Natural killer cell (primary cell): Measurements from ENCODE around the gene INPP5F. TPM values are rescaled to one million over a fixed set of nuclear protein-coding genes. Genes with fewer than 3 reads are reported as not detected.
A peak's percentile ranks its signal among the peaks of the same experiment; 100 is the strongest.

Experiments
- ATAC-seq, 3 donors: fragments of 150-1000 bp in 2 of 3; fragments of 200-7000 bp in 1 of 3; cut with Tn5 transposase; 1 replicate in 1 of 3; 2 replicates in 2 of 3; pipeline ENCODE4 v1.10.0; 2021; ENCODE audit warnings: mild to moderate bottlenecking in 2 of 3, moderate library complexity in 2 of 3
- DNase-seq, 2 donors: peaks; one replicate each; pipeline versions ENCODE4 v3.0.0 to v3.0.0-alpha.2; 2013 to 2021; ENCODE audit warnings: mixed read lengths in 1 of 2
- H3K27ac ChIP-seq: one replicate; pipeline ENCODE4 v1.5.1; 2013; ENCODE audit warnings: mild to moderate bottlenecking, low read length
- H3K27me3 ChIP-seq: one replicate; pipeline ENCODE4 v1.6.1; 2013; ENCODE audit warnings: low read length; ENCODE audit not compliant: control insufficient read depth, insufficient read depth
- H3K36me3 ChIP-seq: one replicate; pipeline ENCODE4 v1.6.1; 2013; ENCODE audit warnings: low read length; ENCODE audit not compliant: control insufficient read depth, insufficient read depth
- H3K4me1 ChIP-seq: one replicate; pipeline ENCODE4 v1.6.1; 2013; ENCODE audit warnings: low read length; ENCODE audit not compliant: control insufficient read depth, insufficient read depth
- H3K4me3 ChIP-seq: one replicate; pipeline ENCODE4 v1.5.1; 2013; ENCODE audit warnings: low read length
- H3K9me3 ChIP-seq: one replicate; pipeline ENCODE4 v1.6.1; 2013; ENCODE audit warnings: low read length; ENCODE audit not compliant: control insufficient read depth, insufficient read depth
- H3K27ac Mint-ChIP-seq, 2 donors: one replicate each; pipeline ENCODE4 v1.8.0; 2022; ENCODE audit warnings: mild to moderate bottlenecking in 2 of 2, mixed read lengths in 2 of 2, moderate library complexity in 1 of 2
- H3K27me3 Mint-ChIP-seq, 2 donors: one replicate each; pipeline ENCODE4 v1.8.0; 2022; ENCODE audit warnings: low read depth in 2 of 2, mixed read lengths in 2 of 2
- H3K36me3 Mint-ChIP-seq: one replicate; pipeline ENCODE4 v1.8.0; 2022; ENCODE audit warnings: mixed read lengths
- H3K4me1 Mint-ChIP-seq, 2 donors: one replicate each; pipeline ENCODE4 v1.8.0; 2022; ENCODE audit warnings: mixed read lengths in 2 of 2
- H3K4me3 Mint-ChIP-seq: one replicate; pipeline ENCODE4 v1.8.0; 2022; ENCODE audit warnings: mild to moderate bottlenecking, moderate library complexity, mixed read lengths
- H3K9me3 Mint-ChIP-seq, 2 donors: one replicate each; pipeline ENCODE4 v1.8.0; 2022; ENCODE audit warnings: mixed read lengths in 2 of 2
- CTCF ChIP-seq: fragments of 200-600 bp; IDR thresholded peaks from one replicate; pipeline ENCODE4 v1.8.0; 2022; ENCODE audit warnings: antibody characterized with exemption
- whole genome bisulfite sequencing: methylation state at CpG from one replicate; pipeline ENCODE4 v1.1.7; 2013; ENCODE audit warnings: missing lambda C conversion rate; ENCODE audit not compliant: insufficient coverage; 5-methylcytosine and 5-hydroxymethylcytosine counted together
- intact Hi-C: fragments of 100-400 bp; cut with micrococcal nuclease; formaldehyde crosslinking; loops from one replicate; pipeline ENCODE4 v1.14.2; 2022
- total RNA-seq, 4 donors: library from RNA; stranded (reverse); fragments of 120-200 nt in 1 of 4; gene quantifications; one replicate each; pipeline versions ENCODE4 v1.2.3 to v1.2.4, GENCODE V29; 2013 to 2022

Gene INPP5F
- total RNA-seq, 3 donors from 2014 or later (not counting 1 experiment from before 2014, with no cell fraction given), result 12.8 to 18.2 (median 15.8) TPM

GRCh38 chr10:119824299-119824698, 98.4 kb downstream of the INPP5F start:
- peaks cover 34% of the 10 kb centered on the region for H3K36me3 ChIP-seq
- H3K27me3 ChIP-seq, result no peaks in the 10 kb centered on the region
- H3K4me3 ChIP-seq, result no peak overlapping the region
- Mint-ChIP-seq H3K9me3 (no peaks in the 10 kb centered on the region), H3K36me3 (peaks cover 12% of the 10 kb centered on the region), H3K27me3 (no peaks in the 10 kb centered on the region), H3K4me1 (no peaks in the 10 kb centered on the region), H3K4me3 (no peak overlapping the region), H3K27ac (no peak overlapping the region)
- DNase-seq, result no peak
- H3K27ac ChIP-seq, result no peak overlapping the region
- intact Hi-C loops, result no loop called here
- ATAC-seq, result no peak
- no peak for TF ChIP-seq CTCF
- no peaks in the 10 kb centered on the region for H3K9me3 ChIP-seq
- 58% methylated on average over 3 of the region's 3 CpGs for WGBS
- no peaks in the 10 kb centered on the region for H3K4me1 ChIP-seq

- TF ChIP-seq CTCF, result no peak
- peaks cover 52% of the 10 kb centered on the region for H3K36me3 ChIP-seq
- Mint-ChIP-seq H3K27ac (peak overlapping the region in 1 of 2 donors; percentile 27), H3K36me3 (peaks cover 30% of the 10 kb centered on the region), H3K9me3 (no peaks in the 10 kb centered on the region), H3K27me3 (no peaks in the 10 kb centered on the region), H3K4me3 (no peak overlapping the region), H3K4me1 (no peaks in the 10 kb centered on the region)
- DNase-seq (no peak), ATAC-seq (no peak)
- H3K9me3 ChIP-seq, result no peaks in the 10 kb centered on the region
- intact Hi-C loops, result no loop called here
- no peak overlapping the region for H3K27ac ChIP-seq
- H3K4me1 ChIP-seq, result no peaks in the 10 kb centered on the region
- 96% methylated on average over 5 of the region's 6 CpGs for WGBS
- H3K4me3 ChIP-seq, result no peak overlapping the region
- no peaks in the 10 kb centered on the region for H3K27me3 ChIP-seq
Observed at GRCh38 chr10:119826771-119827170, 100.9 kb downstream of the INPP5F start.

GRCh38 chr10:119827430-119827829, 101.6 kb downstream of the INPP5F start:
- DNase-seq (no peak), ATAC-seq (no peak)
- Mint-ChIP-seq H3K27ac (peak overlapping the region in 1 of 2 donors; percentile 27), H3K27me3 (no peaks in the 10 kb centered on the region), H3K4me3 (no peak overlapping the region), H3K4me1 (no peaks in the 10 kb centered on the region), H3K9me3 (no peaks in the 10 kb centered on the region), H3K36me3 (peaks cover 35% of the 10 kb centered on the region)
- no peaks in the 10 kb centered on the region for H3K27me3 ChIP-seq
- no peak for TF ChIP-seq CTCF
- 98% methylated on average over 3 of the region's 4 CpGs for WGBS
- H3K27ac ChIP-seq, result no peak overlapping the region
- H3K4me1 ChIP-seq, result no peaks in the 10 kb centered on the region
- H3K9me3 ChIP-seq, result no peaks in the 10 kb centered on the region
- peaks cover 57% of the 10 kb centered on the region for H3K36me3 ChIP-seq
- no peak overlapping the region for H3K4me3 ChIP-seq
- intact Hi-C loops, result no loop called here

- no peaks in the 10 kb centered on the region for H3K27me3 Mint-ChIP-seq
Observed at GRCh38 chr10:119829429-119829828, 103.6 kb downstream of the INPP5F start.

More at GRCh38 chr10:119829429-119829828, 103.6 kb downstream of the INPP5F start:
- no peaks in the 10 kb centered on the region for H3K9me3 Mint-ChIP-seq
- no peak overlapping the region for H3K4me3 ChIP-seq
- ATAC-seq (no peak), DNase-seq (no peak)
- intact Hi-C loops, result no loop called here
- H3K4me1 ChIP-seq, result no peaks in the 10 kb centered on the region
- H3K27ac ChIP-seq, result no peak overlapping the region
- no peak overlapping the region for H3K4me3 Mint-ChIP-seq
- H3K4me1 Mint-ChIP-seq, result no peaks in the 10 kb centered on the region
- H3K27me3 ChIP-seq, result no peaks in the 10 kb centered on the region
- H3K9me3 ChIP-seq, result no peaks in the 10 kb centered on the region
- H3K36me3 ChIP-seq, result peaks cover 65% of the 10 kb centered on the region
- peaks cover 43% of the 10 kb centered on the region for H3K36me3 Mint-ChIP-seq
- peak overlapping the region in 1 of 2 donors; percentile 17 for H3K27ac Mint-ChIP-seq
- WGBS, result 98% methylated on average over 6 of the region's 7 CpGs
- no peak for TF ChIP-seq CTCF
